CD1c-positive myeloid dendritic cell (primary cell): Measurements from ENCODE around the gene PNPLA2.

Experiments
- DNase-seq: peaks from one replicate; pipeline ENCODE4 v3.0.0-alpha.2; 2016; ENCODE audit errors: extremely low spot score

PNPLA2 gene

GRCh38 chr11:830295-831117, 11.8 kb downstream of the PNPLA2 start:
- DNase-seq: peak; percentile 58

DNA sequence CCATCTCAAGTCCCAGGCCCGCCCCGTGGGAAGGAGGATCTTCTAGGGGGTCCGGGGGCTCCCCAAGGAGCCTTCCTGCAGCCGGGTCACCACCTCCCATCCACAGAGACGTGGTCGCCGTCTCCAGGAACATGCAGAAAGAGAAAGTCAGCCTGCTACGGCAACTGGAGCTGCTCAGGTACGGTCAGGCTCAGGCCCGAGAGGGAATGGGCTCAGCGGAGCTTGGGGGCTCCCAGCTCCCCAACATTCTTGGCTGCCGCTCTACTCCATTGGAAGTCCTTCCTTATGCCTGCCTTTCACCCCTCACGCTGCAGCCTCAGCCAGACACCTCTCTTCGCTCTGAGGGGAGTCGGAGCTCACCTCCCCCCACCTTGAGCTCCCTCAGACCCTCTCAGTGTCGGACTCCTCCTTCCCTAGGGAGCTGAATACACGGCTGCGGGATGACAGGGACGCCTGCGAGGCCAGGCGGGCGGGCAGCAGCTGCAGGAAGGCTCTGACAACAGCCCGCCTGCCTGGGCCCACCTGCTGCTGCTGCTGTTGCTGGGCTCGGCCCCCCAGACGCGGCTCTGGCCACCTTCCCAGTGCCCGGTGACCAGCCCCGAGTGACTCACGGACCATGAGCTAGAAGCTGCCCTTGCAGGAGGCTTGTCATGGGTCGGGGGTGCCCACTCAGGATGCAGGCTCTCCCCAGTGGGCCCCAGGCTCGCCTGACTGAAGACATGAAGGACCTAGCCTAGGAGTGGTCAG, 12.6 kb downstream of the PNPLA2 start:
- DNase-seq: no peak

DNA sequence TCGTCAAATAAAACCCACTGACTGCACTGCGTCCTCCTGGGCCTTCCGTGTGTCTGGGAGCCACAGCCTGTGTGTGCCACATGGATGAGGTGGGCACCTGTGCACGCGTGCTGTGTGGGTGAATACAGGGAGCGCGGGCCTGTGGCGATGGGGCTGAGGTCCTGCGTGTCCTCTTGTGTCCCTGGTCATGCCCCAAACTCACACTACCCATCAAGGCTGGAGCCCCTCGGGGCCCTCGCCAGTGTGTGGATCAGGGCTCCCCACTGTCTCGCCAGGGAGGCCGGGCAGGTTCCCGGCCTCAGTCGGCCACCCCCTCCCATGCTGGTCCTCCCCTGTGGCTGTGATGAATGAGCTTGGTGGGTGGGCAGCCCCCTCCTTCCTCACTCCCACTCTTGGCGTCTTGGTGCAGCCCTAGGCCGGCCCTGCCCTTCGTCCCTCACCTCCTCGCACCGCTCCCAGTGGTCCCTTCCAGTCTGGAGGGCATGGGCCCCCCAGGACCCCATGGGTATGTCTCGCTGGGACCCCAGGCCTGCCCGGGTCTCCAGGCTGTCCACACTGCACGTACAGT, 13.3 kb downstream of the PNPLA2 start:
- no peak for DNase-seq

GRCh38 chr11:832529-833113, 13.9 kb downstream of the PNPLA2 start, which contains the start of gene CD151:
TSS of gene CD151 (plus strand) at chr11:832952. CDS start at chr11:836070, 3,118 bp downstream.
- DNase-seq: peak; percentile 80

- DNase-seq: peak; percentile 69
These were observed 14.5 kb downstream of the PNPLA2 start for GRCh38 chr11:833114-833791.

- no peak for DNase-seq
These were observed 15.2 kb downstream of the PNPLA2 start for GRCh38 chr11:833849-834311.

DNA sequence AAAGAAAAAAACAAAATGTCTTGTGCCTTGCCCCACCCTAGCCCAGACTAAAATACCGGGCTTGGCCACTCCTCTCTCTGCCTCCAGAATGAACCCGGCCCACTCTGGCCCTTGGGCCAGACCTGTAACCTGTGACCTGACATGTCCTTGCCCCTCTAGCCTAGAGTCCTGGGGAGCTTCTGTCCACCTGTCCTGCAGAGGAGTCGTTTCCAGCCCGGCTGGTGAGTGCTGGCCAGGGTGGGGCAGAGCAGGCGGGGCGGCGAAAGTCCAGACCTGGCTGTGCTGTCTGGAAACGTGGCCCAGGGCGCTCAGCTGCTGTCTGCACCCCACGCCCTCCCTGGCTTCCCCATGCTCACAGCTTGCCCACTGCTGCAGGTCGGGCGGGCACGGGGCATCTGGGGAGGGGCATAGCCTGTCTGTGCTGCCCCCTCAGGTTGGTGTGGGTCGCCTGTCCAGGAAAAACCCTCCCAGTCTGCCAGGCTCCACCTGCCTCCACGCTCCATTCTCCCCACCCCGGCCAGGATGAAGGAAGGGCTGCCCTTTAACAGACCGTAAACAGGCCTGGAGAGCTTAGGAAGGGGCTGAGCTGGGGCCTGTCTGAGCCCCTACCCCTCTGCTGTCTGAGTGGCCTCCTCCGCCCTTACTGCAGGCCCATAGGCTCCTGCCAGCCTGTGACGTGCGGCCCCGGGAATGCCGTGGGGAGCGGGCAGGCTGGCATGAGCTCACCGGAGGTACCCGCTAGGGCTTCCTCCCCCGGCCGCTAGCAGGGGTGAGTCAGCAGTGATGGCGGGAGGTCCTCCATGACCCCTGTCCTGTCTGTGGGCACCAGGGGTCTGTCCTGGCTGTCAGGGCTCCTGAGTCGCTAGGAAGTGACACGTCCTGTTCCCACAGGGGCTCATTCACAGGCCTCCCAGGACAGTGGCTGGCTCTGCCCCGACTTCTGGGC, 15.9 kb downstream of the PNPLA2 start:
- DNase-seq: peak; percentile 57

GRCh38 chr11:836274-836673, 17.6 kb downstream of the PNPLA2 start:
- no peak for DNase-seq

- DNase-seq: no peak
These were observed 18.0 kb downstream of the PNPLA2 start for GRCh38 chr11:836700-837099.

DNA sequence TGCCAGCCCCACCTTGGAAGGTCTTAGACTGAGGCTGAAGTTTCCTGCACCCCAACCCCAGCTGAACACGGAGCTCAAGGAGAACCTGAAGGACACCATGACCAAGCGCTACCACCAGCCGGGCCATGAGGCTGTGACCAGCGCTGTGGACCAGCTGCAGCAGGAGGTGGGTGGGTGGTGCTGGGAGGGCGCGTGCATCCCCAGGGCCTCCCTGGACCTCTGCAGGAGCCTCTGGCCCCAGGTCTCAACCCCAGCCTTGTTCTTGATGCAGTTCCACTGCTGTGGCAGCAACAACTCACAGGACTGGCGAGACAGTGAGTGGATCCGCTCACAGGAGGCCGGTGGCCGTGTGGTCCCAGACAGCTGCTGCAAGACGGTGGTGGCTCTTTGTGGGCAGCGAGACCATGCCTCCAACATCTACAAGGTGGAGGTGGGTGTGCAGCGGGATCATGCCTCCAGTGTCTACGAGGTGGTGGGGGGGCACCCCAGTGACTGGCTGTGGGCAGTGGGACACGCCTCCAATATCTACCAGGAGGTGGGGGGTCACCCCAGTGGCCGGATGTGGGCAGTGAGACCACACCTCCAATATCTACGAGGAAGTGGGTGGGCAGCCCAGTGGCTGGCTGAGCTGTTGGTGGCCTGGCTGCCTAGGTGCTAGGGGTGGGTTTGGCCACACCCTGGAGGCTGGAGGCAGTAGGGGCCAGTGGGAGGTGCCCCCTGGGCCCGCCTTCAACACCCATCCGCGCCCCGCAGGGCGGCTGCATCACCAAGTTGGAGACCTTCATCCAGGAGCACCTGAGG, 18.7 kb downstream of the PNPLA2 start:
- no peak for DNase-seq

DNA sequence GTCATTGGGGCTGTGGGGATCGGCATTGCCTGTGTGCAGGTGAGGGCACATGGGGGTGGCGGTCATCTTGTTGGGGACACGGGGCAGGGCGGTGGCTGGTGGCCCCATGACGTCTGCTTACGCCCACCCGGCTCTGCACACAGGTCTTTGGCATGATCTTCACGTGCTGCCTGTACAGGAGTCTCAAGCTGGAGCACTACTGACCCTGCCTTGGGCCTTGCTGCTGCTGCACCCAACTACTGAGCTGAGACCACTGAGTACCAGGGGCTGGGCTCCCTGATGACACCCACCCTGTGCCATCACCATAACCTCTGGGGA, 19.2 kb downstream of the PNPLA2 start:
- no peak for DNase-seq

- DNase-seq: no peak
These were observed 19.9 kb downstream of the PNPLA2 start for GRCh38 chr11:838441-839279.

- DNase-seq: no peak
These were observed 20.5 kb downstream of the PNPLA2 start for GRCh38 chr11:839280-839623.

DNA sequence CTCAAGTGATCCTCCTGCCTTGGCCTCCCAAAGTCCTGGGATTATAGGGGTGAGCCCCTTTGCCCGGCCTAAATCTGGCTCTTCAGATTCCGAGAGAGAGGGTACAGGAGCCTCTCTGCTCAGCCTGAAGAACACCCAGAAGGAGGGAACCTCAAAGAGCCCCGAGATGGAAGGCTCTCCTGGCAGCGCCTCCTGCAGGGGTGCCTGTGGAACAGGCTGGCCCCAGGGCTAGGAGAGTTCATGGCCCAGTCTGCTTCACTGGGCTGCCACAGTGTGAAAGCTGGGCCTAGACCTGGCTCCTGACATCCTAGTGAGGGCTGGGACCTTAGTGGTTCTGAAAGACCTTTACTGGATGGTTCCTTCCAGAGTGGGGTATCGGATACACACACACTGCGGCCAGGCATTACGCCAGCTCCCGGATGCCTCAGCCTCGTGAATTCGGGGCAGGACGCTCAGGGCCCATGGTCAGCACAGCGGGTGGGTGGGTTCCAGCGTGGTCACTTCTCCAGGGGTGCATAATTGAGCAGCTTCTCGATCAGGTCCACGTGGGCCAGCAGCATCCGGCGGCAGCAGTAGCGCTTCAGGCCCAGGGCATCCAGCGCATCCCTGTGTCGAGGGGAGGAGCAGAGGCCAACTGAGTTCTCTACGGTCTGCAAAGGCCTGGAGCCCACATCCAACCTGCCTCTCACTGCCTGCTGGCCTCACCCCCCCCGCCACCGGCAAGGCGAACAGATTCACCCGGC, 21.3 kb downstream of the PNPLA2 start:
- DNase-seq: no peak

- no peak for DNase-seq
These were observed 23.3 kb downstream of the PNPLA2 start for GRCh38 chr11:841981-842369.

DNA sequence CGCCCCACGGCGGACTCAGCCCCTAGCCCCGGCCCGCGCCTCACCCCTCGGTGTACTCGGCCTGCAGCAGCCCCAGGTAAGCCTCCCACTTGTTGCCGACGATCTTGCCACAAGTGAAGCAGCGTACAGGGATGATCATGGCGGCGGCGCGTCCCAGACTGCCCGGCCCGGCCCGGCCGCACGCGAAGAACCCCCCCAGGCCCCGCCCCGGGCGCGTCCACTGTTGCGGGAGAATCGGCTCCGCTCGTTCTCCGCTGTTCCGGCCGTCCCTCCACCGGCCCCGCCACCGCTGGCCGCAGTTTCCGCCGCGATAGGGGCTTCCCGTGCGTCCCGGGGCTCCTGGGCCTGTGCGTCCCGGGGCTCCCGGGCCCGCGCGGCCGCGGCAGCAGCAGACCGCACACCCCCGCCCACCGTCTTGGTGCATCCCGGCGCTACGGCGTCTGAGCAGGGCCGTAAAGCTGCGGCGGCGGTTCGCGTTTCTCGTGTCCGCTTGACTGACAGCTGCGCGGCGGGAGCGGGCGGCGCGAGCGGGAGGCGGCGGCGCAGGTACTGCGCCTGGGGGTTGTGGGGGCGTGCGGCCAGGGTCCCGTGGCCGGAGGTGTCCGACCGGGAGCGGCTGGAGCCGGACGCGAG, 23.8 kb downstream of the PNPLA2 start, which contains the start of the genes POLR2L and TSPAN4:
Gene POLR2L, minus strand, starts transcription at position 160 of the 633 bp plus-strand sequence. Its CDS starts 21 bp downstream, at position 139.
Gene TSPAN4, plus strand, starts transcription at position 483 of the 633 bp plus-strand sequence. CDS start 7,453 bp downstream, outside the sequence.
- peak; percentile 93 for DNase-seq

DNA sequence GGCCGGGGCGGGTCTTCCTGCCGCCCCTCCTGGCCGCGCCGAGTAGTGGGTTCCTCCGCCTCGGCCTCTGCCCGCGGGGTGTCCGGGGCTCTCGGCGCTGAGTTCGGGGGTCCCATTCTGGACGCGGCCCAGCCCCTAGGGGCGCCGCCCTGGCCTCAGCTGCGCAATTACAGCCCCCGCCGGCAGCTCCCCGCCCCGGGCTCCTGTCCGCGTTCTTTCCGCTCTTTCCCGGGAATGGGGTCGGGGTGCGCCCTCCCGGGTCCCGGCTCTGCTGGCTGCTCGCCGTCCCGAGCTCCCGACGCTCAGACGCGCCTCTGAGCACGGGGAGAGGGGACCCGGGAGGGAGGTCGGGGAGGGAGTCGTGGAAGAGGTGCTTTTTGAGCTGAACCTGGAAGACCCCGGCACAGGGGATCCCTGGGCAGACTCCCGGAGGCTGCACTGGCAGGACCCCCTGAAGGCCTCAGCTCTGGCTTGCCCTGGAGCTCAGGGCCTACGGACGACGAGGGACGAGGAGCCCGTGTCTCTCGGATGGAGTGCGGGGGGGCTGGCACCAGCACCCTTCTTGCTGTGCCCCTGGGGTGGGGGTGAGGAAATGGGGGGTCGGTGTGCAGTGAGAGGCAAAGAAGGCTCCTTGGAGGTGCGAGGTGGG, 24.5 kb downstream of the PNPLA2 start:
- no peak for DNase-seq
